GM12872 (cell line): ENCODE data around the gene B4GALNT3.

ENCODE experiments used
- CTCF ChIP-seq: IDR thresholded peaks from 3 replicates; pipeline ENCODE4 v1.5.1; 2011; ENCODE audit warnings: low read depth, mild to moderate bottlenecking, low read length, moderate library complexity; ENCODE audit not compliant: insufficient read depth

B4GALNT3 gene

GRCh38 chr12:484096-484495, 24.4 kb downstream of the B4GALNT3 start:
- no peak for TF ChIP-seq CTCF

- no peak for TF ChIP-seq CTCF
These were observed 30.5 kb downstream of the B4GALNT3 start for GRCh38 chr12:490260-490659.

GRCh38 chr12:495466-495865, 35.7 kb downstream of the B4GALNT3 start:
- TF ChIP-seq CTCF, result no peak

GRCh38 chr12:496736-497135, 37.0 kb downstream of the B4GALNT3 start:
- no peak for TF ChIP-seq CTCF

- no peak for TF ChIP-seq CTCF
These were observed 37.9 kb downstream of the B4GALNT3 start for GRCh38 chr12:497501-498160.

- TF ChIP-seq CTCF, result no peak
These were observed 40.2 kb downstream of the B4GALNT3 start for GRCh38 chr12:499837-500458.

GRCh38 chr12:501722-502447, 42.1 kb downstream of the B4GALNT3 start:
- no peak for TF ChIP-seq CTCF
